Stimulated activated CD8-positive, alpha-beta memory T cell treated with anti-CD3 and anti-CD28 coated beads, Interleukin-15, amount 100 ng/mL, for 4 hours (primary cell): ENCODE results near the gene ZBTB16.

Experiments
- DNase-seq, 2 donors: peaks; one replicate each; pipeline ENCODE4 v3.0.0-alpha.2; 2020; ENCODE audit warnings: low read depth in 2 of 2

The ZBTB16 gene

DNA sequence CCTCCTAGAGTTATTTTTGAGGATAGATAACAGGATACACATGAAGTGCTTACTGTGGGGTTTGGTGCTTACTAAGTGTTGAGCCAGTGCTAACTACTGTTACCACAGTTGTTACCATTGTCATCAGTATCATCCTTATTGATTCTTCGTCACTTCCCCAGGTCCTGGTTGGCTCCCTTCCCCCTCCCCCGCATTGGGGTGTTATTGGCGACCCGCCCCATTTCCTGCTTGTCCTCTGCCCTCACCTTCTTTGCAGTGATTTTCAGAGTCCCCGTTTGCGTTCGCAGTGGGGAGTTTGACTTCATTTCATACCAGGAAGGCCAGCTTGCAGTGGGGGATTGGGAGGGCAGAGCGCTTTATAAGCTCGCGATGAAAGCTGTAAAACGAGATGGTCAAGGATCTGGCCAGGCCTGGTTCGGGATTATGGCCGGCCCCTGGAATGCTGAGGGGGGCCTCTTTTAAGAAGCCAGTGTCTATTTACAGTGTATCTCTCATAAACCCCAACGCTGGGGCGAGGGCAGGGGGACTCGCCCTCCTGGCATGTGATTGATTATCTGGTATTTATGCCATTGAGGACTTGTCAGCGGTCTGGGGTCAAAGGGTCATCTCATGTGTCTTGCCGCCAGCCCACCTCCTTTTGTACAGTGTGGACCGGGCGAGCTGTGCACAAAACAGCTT is 152.1 kb downstream of the ZBTB16 start:
- no peak for DNase-seq

DNA sequence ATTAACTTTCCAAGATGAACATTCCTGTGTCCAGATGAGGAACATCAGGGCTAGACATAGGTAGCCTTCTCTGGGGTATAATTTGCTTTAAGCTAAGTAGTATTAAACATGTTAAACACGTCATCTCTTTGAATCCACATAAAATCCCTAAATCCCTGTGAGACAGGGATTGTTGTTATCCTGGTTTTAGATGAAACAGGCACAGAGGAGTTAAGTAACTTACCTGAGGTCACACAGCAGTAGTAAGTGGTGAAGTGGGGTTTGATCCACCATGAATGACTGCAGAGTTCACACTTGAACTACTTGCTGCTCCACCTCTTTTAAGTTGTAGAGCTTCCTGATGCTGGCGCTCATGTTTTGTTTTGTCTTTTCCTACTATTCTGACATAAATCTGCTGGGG is 154.1 kb downstream of the ZBTB16 start:
- no peak for DNase-seq

DNA sequence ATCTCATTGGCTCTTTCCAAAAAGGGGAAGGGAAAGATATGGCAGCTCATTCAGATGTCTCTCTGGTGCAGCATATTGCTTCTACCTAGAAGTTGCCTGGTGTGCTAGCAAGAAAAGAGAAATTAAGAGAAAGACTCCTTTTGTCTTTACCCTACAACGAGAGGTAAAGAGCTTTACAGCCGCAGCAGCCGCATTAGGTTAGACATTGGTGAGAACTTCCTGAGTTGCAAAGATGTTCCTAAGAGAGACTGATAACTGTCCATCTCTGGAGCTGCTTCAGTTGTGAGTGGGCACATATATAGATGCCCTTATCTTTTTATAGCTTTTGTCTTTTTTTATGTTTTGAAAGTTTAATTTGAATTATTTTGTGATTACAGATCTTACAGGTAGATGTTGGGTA is 155.9 kb downstream of the ZBTB16 start:
- DNase-seq, result no peak

DNA sequence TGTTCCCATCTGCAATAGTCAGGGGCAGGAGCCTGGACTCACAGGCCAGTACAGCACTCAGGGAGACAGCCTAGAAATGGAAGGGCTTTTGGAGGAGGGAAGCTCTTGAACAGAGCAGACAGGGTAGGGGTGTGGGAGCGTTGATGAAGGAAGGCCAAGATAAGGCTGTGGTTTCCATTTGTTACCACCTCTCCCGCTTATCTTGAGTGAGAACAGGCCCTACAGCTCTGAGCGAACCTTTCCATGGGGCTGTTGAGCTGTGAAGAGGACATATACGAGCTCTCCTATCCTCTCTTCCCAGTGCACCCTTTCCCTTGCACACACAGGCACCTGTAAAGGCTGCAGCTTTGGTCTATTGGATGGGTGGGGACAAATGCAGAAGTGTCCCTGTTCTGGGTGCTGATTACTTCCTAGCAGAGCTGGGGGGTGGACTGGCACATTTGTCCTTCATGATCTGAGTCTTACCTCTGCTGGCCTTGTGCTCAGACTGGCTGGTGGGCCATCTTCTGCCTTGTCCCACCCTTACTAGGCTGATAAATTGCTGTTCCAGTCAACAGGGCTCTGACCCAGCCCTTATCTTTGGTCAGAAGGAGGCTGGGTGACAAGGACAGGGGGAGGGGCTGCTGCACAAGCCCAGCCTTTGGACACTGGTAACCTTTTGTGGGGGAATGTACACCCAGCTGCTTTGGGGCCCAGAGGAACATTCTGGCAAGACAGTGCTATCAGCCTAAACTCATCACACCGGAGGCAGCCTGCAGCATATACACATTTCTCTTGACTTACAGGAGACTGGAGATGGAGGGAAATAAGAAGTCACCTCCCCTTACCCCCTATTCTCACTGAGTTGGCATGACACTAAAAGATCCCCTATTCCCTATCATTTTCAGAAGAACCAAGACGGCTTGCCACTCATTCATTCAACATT is 156.6 kb downstream of the ZBTB16 start:
- DNase-seq, result no peak

DNA sequence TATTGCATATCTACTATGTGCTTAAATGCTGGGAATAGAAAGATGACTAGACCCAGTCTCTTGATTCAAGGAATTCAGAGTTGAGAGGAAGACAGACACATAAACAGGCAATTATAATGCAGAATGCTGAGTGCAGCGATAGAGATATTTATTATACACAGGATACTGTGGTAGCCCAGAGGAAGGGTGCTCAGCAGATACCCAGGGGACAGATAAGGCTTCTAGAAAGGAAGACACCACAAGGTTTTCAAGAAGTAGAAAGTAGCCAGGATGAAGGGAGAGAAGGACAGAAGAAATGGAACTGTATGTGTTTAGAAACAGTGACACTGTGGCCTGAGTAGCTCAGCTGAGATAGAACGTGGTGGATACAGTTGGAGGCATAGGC is 157.3 kb downstream of the ZBTB16 start:
- DNase-seq, result no peak

DNA sequence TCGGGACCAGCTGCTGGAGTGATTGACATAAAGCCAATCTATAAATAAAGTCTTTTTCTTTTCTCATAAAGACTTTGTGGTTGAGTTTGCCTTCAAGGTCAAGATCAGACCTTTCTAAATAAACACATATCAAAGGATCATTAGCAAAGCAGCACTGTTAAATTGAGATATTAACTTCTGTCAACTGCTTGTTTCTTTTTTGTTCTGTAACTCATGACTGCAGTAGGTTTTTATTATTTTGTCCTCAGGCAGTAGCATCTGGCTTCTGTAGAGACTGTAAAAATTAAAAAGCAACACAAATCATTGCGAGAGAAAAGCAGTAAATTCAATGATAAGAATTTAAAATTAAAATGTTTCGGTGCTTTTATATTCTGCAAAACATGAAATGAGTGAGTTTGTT is 159.0 kb downstream of the ZBTB16 start:
- no peak for DNase-seq

DNA sequence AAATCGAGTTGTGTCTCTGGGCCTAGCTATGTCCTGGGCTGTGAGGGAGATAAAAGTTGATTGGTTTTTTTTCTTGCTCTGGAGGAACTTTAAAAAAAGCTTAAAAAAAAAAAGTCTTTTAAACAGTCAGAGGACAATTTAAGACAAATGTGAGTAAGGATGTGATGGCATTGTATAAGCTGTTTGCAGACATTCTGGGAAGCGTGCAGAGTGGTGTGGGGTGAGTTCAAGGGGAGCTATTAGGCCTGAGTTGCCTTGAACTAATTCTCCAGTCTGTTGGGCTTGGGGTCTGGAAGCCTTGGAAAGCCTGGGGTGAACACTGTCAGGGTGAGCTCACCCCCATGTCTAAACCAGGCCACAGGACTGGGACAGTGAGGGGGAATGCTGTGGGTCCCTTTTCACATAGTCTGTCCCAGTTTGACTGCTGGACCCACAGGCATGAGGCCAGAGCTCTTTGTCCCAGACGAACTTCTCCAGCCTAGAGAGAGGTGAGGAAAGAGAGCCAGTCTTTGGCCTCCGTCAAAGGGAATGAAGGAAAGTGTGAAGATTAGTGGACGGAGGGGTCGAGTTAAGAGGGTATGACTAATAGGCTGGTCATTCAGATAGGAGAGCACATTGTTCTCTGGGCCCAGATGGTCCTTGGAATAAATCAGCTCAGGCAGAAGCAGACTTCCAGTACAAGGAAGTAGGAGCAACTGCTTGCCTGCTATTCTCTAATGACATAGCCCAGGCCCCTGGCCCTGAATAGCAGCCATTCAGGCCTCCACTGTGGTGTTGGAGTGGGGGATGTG is 160.2 kb downstream of the ZBTB16 start:
- DNase-seq, result no peak

DNA sequence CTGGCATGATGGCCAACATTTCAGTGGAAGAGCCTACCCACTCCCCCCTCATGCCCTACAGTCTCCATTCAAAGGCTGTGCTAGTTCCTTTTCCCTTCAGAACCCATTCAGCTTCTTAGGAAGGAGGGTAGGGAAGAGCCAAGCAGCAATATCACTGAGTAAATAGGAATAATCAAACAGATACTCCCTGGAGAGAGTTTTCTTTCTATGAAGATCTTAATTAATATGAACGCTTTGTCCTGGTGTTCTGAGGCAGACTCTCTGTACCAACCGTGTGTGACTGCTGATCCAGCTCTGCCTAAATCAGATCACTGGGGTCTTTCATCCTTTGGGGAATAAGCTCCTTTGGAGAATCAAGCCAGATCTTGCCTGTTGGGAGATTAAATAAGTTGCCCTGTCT is 161.5 kb downstream of the ZBTB16 start:
- DNase-seq, result no peak

DNA sequence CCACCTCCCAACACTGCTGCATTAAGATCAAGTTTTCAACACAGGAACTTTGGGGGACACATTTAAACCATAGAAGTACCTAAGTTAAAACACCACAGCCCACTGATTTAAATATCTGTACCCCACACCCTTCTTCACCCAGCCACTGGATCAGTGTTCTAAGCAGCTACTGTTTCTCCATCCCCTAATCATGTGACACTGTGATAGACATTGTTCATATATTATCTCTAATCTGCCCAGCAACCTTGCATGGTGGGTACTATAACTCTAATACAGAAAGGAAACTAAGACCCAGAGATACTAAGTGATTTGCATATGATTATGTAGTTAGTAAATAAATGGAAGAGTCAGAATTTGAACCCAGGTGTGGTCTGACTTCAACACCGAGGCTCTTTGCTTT is 166.2 kb downstream of the ZBTB16 start:
- no peak for DNase-seq

DNA sequence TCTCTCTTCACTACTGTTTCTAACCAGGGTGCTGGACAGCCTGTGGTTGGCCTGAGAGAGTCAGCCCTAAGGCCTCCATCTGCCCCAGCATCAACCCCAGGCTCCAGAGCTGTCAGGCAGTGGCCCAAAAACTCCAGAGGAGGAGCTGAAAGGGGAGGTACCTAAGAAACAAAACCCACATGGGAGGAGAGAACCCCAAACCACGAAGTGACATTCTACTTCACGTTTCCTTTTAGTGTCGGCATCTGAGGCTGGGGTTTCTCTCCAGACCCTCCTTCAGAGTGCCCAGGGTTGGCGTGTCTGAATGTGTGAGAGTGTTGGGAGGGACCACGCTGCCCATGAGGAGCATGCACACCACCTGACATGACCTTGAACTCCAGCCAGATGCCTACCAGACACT is 166.8 kb downstream of the ZBTB16 start:
- DNase-seq, result no peak

DNA sequence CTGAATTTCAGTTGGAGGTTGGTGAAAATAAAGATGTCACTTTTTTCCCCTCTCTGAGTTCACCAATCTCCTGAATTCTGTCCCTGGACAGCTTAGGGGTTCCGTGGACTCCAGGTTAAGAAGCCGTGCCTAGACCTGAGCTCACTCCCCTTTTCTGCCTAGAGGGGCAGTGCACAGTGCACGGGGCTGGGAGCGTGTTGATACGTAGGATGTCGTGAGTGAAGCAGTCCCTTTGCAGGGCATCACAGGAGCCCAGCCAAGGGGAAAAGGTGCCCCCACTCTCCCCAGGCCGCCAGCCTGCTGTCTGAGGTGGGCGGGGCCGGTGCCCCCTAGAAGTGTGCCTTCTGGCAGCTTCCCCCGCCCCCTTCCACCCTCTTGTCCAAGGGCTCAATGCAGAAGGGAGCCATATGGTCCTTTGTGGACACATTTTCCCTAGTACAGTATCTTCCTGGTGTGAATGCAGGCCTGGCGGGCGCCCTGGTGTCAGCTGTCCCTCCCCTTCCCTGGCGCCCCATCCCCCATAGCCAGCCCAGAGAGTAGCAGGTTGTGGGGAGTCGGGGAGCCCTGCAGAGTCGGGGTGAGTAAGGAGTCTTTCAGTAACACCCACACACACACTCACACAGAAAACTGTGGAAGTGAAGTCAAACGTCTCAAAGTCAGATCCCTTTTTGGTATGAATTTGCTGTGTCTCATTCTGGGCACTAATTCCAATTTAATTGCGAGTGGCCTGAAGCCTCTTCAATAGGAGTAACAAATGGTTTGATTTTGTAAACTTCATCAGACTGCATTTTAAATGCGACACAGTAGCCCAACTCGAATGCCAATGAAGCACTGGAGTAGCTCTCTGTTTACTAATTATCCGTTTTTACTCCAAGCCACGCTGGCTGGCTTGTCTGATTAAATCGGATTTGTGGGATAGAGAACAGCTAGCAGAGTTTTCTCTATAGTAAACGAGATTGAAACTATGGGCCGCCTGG is 169.2 kb downstream of the ZBTB16 start:
- no peak for DNase-seq

DNA sequence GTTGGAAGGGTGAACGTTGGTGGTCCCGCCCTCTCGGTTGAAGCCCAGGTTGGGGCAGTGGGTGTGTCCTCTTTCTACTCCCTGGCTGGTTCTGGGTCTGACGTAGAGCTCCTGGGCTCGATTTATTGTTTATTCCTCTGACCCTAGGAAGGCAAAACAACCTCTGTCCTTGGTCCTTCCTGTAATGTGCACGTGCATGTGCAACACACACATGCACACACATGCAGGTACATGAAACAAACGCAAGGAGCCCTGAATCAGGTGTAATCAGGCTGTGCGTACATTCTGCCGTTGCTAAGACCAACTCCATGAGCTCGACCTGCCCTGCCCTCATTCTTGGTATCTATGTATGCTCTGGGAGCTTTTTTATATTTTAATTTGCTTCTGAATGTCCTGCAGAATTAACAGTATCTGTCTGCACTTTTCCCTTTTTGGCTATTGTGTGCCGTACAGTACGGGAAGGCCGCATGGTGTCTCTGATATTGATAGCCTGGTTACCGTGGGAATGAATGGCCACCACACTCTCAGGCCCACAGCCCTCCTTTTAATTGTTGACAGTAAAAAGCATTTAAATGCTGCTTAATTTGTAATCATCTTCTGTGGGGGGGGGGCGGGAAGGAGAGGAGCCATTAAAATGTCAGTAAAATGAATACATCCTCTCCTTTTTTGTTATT is 170.7 kb downstream of the ZBTB16 start:
- no peak for DNase-seq

DNA sequence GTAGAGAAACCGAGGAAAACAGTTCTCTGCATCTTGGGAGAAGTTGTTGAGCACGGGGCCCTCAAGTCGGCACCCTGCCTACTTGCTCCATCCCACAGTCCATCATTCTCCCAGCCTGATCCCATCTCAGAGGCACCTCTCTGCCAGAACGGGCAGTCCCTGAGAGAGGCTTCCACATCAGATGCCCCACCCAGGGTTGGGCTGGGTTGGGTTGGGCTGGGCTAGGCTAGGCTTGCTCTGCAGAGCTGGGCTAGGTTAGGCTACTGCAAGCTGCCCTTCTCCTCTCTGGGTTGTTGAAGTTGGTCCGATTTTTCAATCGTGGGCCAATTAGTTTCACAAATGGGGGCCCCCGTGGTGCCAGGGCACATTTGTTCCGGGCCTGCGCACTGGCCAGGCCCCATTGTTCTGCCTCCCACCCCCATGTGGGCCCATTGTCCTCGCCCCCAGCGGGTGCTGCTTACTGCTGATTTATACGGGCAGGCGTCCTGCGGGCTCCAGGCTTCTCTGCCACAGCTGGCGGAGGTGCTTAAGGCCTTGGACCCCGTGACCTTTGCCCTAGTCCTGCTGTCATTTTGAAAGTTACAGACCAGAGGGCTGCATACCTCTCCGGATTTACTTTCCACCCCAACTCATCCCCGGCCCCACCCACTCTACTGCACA is 173.0 kb downstream of the ZBTB16 start:
- DNase-seq, result no peak

DNA sequence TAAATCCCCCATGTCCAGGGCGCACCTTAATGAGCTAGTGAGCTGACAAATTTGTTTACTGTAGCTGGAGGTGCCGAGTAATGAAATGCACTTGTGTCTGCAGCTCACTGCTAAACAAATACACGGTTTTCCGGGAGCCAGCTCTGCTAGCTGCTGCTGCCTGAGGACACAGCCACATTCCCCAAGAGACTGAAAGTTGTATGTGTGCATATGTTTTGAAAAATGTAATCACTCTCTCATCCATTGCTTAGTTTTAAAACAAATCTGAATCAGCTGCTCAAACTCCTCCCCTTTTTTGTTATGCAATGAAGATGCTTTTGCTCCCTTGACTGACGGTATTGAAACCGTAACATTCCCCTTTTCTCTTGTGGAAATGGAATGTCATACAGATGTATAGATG is 174.2 kb downstream of the ZBTB16 start:
- DNase-seq, result no peak

DNA sequence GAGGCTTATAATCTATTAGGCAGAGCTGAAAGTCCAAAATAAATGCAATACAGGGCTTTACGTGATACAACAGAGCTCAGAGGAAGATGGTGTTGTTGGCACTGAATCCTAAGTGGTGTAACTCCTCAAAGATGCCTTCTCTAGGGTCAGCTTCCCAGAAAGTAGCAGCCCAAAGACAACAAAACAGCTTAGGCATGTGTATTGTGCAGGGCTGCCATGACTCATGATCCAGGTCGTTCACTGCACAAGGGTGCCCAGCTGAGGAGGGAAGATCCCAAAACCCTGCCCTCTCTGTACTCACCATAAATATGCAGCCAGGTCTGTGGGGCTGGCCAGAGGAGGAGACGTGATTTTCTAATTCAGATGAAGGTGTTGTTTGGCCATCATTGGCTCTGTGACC is 177.3 kb downstream of the ZBTB16 start:
- DNase-seq, result no peak

DNA sequence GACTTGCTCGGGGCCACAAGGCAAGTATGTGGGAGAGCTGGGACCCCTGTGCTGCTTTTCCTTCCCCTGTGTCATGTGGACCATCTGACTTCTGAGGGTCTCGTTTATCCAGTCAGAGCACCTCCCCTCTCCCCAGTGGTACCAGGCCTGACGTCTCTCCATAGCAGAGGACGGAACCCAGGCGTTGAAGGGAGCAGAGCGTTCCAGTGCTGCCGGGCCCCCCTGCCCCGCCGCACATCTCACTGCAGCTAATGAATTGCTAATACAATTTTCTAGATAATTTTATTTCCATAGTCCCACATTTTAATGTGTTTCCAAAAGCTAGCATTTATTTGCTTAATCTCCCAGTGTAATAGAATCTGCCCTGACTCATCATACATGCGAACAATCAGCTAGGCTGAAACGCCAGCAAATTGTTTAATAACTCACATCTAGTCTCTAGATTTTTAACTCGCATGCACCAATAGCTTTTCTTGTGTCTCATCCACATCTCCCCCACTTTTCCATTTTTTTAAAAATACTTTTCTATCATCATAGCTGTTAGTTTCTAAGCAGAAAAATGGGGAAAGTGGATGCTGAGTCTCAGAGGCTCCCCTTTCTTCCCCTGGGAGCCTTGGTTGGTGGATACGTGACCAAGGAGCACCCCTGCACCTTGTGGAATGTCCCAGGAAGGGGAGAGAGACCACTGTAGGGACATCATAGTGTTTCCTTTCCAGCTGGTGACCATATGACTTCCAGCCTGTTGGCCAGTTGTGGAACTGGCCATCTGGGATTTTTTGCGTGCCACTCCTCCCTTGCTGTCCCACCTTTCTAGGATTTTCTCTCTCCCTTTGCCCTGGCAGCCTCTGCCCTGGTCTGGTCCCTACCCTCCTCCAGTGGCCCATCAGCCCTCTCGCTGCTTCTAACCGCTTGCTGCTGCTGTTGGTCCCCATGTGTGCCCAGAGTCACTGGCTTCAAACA is 178.1 kb downstream of the ZBTB16 start:
- no peak for DNase-seq

DNA sequence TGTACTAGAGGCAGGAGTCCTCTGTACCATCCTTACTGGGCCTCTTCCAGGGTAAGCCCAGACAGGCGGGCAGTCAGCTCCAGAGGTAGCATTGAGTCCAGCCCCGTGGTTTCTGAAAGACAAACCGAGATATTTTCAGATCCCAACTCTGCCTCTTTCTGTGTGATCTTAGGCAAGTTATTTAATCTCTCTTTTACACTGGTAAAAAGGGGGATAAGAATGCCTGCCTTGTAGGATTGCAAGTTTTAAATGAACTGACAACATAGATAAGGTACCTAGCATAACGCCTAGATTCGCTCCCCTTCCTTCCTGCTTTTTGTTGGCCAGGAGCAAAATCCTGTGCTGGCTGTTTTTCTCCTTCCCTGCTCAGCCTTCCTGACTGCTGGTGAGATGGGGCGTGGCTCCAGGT is 180.2 kb downstream of the ZBTB16 start:
- no peak for DNase-seq

DNA sequence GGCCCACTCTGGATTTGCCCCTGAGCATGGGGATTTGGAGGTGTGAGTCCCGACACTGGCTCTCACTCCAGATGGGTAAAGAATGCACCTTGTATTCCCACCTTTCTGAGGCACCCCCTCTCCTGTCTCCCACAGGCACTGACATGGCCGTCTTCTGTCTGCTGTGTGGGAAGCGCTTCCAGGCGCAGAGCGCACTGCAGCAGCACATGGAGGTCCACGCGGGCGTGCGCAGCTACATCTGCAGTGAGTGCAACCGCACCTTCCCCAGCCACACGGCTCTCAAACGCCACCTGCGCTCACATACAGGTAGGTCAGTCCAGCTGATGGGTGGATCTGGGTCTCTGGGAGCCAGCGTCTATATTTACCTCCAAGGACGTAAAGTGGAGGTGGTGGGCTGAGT is 182.5 kb downstream of the ZBTB16 start:
- DNase-seq, result no peak
